HG03175 (cell line): ENCODE data around the gene CACNG1.
"Not testable (repeated sequence)": the region's sequence is repeated elsewhere in the genome, so short reads cannot be mapped to it uniquely, and the experiment has no call there.

Source experiments
- ATAC-seq: cut with Tn5 transposase; IDR thresholded peaks from one replicate; pipeline ENCODE4 v1.9.1; 2021; ENCODE audit warnings: mild to moderate bottlenecking, moderate library complexity; ENCODE audit not compliant: unreplicated experiment

Gene CACNG1

GRCh38 chr17:67024736-67025135 is 19.6 kb upstream of the CACNG1 start:
- ATAC-seq = no peak

- no peak for ATAC-seq
These were observed 19.1 kb upstream of the CACNG1 start for GRCh38 chr17:67025216-67025792.

- ATAC-seq = no peak
These were observed 18.0 kb upstream of the CACNG1 start for GRCh38 chr17:67026341-67026740.

GRCh38 chr17:67027031-67027628 is 17.2 kb upstream of the CACNG1 start:
- no peak for ATAC-seq

- no peak for ATAC-seq
These were observed 13.7 kb upstream of the CACNG1 start for GRCh38 chr17:67030641-67031040.

- ATAC-seq = no peak
These were observed 12.0 kb upstream of the CACNG1 start for GRCh38 chr17:67032382-67032781.

GRCh38 chr17:67032985-67033384 is 11.4 kb upstream of the CACNG1 start:
- ATAC-seq = no peak

GRCh38 chr17:67033613-67034012 is 10.7 kb upstream of the CACNG1 start:
- no peak for ATAC-seq

GRCh38 chr17:67035131-67036083 is 8.9 kb upstream of the CACNG1 start:
- no peak for ATAC-seq

- no peak for ATAC-seq
These were observed 5.4 kb upstream of the CACNG1 start for GRCh38 chr17:67038861-67039365.

GRCh38 chr17:67040652-67041051 is 3.7 kb upstream of the CACNG1 start:
- no peak for ATAC-seq

GRCh38 chr17:67041119-67041518 is 3.2 kb upstream of the CACNG1 start:
- ATAC-seq = not testable (repeated sequence)

- no peak for ATAC-seq
These were observed 2.8 kb upstream of the CACNG1 start for GRCh38 chr17:67041531-67041930.

- ATAC-seq = no peak
These were observed 2.1 kb upstream of the CACNG1 start for GRCh38 chr17:67041941-67042899.

- ATAC-seq = no peak
These were observed 1.1 kb upstream of the CACNG1 start for GRCh38 chr17:67043283-67043682.

GRCh38 chr17:67044940-67045339 is 586 bp downstream of the CACNG1 start:
- no peak for ATAC-seq

- ATAC-seq = no peak
These were observed 2.0 kb downstream of the CACNG1 start for GRCh38 chr17:67046398-67046797.

GRCh38 chr17:67047382-67047781 is 3.0 kb downstream of the CACNG1 start:
- no peak for ATAC-seq

GRCh38 chr17:67049025-67049739 is 4.8 kb downstream of the CACNG1 start:
- no peak for ATAC-seq

- no peak for ATAC-seq
These were observed 5.7 kb downstream of the CACNG1 start for GRCh38 chr17:67050066-67050465.
